Adipocyte (in vitro differentiated cells): ENCODE data around the gene ILKAP.

Experiments used
- DNase-seq: peaks from one replicate; pipeline ENCODE4 v3.0.0-alpha.2; 2015; ENCODE audit warnings: low read depth
- H3K27me3 ChIP-seq: replicated peaks from 2 replicates; pipeline ENCODE4 v1.7.0; 2013; ENCODE audit warnings: mild to moderate bottlenecking, low read length, moderate library complexity; ENCODE audit not compliant: control insufficient read depth, insufficient read depth
- H3K36me3 ChIP-seq: 2 replicates; pipeline ENCODE4 v1.7.0; 2013; ENCODE audit warnings: low read length, mild to moderate bottlenecking, moderate library complexity; ENCODE audit not compliant: control insufficient read depth, insufficient read depth, severe bottlenecking
- H3K4me1 ChIP-seq: 2 replicates; pipeline ENCODE4 v1.7.0; 2013; ENCODE audit warnings: mild to moderate bottlenecking, low read length, moderate library complexity; ENCODE audit not compliant: control insufficient read depth, insufficient read depth
- H3K4me3 ChIP-seq: 2 replicates; pipeline ENCODE4 v1.7.0; 2013; ENCODE audit warnings: mild to moderate bottlenecking, low read length, moderate library complexity
- H3K9ac ChIP-seq: 2 replicates; pipeline ENCODE4 v1.7.0; 2013; ENCODE audit warnings: mild to moderate bottlenecking, low read length, moderate library complexity
- H3K9me3 ChIP-seq: 2 replicates; pipeline ENCODE4 v1.7.0; 2013; ENCODE audit warnings: mild to moderate bottlenecking, low read length, moderate library complexity; ENCODE audit not compliant: control insufficient read depth

Gene ILKAP

GRCh38 chr2:238203094-238203972 lies at the start of gene ILKAP:
Gene ILKAP (minus strand): TSS chr2:238203695. CDS start chr2:238203553, 142 bp downstream.
- Histone ChIP-seq H3K9me3 (no peaks in the 10 kb centered on the region), H3K9ac (peak within 1 kb of the TSS; percentile 95), H3K27me3 (peaks cover 11% of the 10 kb centered on the region), H3K4me1 (peaks cover 21% of the 10 kb centered on the region), H3K36me3 (no peaks in the 10 kb centered on the region), H3K4me3 (peak within 1 kb of the TSS; percentile 94)
- DNase-seq, result peak; percentile 95

DNA sequence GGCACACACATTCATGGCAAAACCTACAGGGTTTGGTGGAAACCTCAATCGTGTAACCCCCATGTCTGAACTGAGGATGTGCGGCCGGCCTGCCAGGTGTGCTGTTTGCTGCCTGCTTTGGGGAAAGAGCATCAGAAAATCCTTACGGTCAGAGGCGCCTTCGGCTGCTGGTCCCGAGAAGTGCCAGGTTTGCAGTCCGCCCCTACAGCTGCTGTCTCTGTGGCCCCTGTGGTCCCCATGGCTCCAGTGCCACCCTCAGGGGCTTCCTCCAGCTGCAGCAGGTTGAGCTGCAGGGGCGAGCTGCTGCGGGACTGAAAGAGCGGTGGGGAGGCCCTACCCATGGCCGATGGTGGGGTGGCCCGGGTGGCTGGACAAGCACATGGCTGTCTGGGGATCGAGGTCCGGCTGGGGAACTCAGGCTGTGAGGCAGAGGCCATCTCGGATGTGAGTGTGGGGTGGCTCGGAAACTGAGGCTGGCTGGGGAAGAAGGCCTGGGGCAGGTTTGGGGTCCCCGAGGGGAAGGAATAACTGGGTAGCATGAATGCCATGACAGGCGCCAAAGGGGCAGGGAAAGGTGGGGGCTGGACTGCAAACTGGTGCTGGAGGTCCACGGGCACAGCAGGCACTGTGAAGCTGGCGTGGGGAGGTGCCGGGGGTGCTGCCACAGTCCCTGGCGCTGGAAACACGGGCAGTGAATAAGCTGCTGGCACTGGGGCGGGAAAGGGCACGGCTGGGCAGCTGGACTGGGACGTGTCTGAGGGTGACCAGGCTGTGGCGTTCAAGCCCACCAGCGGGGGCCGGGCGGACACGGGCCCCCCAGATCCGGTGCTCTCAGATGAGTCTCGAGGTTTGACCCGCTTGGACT lies 49.5 kb upstream of the ILKAP start:
- Histone ChIP-seq H3K36me3 (peaks cover 22% of the 10 kb centered on the region), H3K9me3 (no peaks in the 10 kb centered on the region), H3K4me3 (no peak overlapping the region)

DNA sequence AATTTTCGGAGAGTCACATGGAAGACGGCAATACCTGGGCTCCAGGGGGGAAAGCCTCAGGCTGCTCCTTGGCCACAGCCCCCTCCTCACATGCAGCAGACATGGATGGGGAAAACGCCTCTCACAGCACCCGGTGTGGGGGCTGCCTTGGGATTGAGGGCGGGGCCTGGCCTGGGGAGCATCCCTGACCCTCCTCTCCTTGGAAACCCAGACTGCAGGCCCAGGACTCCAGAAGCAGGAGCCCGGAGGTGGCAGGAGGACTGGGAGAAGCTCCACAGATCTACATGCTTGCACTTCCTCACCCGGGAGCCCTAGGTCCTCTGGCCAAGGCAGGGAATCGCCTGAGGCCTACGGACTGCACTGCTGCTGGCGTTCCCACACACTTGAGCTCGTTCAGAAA lies 48.5 kb upstream of the ILKAP start:
- H3K9me3 ChIP-seq, result no peaks in the 10 kb centered on the region
- H3K4me1 ChIP-seq, result peaks cover under 1% of the 10 kb centered on the region
- H3K27me3 ChIP-seq, result no peaks in the 10 kb centered on the region
- H3K9ac ChIP-seq, result no peak overlapping the region
- no peak for DNase-seq
- H3K4me3 ChIP-seq, result no peak overlapping the region
- H3K36me3 ChIP-seq, result peaks cover 22% of the 10 kb centered on the region

More for the DNA sequence above, 49.5 kb upstream of the ILKAP start:
- H3K4me1 ChIP-seq, result no peaks in the 10 kb centered on the region
- no peaks in the 10 kb centered on the region for H3K27me3 ChIP-seq
- H3K9ac ChIP-seq, result no peak overlapping the region
- DNase-seq, result no peak

- DNase-seq, result no peak
- H3K4me1 ChIP-seq, result peaks cover 3% of the 10 kb centered on the region
- no peaks in the 10 kb centered on the region for H3K9me3 ChIP-seq
- H3K36me3 ChIP-seq, result peaks cover 22% of the 10 kb centered on the region
- H3K4me3 ChIP-seq, result no peak overlapping the region
- H3K9ac ChIP-seq, result no peak overlapping the region
- H3K27me3 ChIP-seq, result no peaks in the 10 kb centered on the region
Measured at GRCh38 chr2:238251331-238251730, 47.8 kb upstream of the ILKAP start.

GRCh38 chr2:238250896-238251295 lies 47.4 kb upstream of the ILKAP start:
- Histone ChIP-seq H3K4me3 (no peak overlapping the region), H3K9ac (no peak overlapping the region), H3K36me3 (peaks cover 22% of the 10 kb centered on the region), H3K4me1 (peaks cover 3% of the 10 kb centered on the region), H3K27me3 (no peaks in the 10 kb centered on the region), H3K9me3 (no peaks in the 10 kb centered on the region)
- DNase-seq, result no peak

GRCh38 chr2:238247841-238248453 lies 44.5 kb upstream of the ILKAP start:
- Histone ChIP-seq H3K4me3 (no peak overlapping the region), H3K9ac (no peak overlapping the region), H3K27me3 (no peaks in the 10 kb centered on the region), H3K9me3 (no peaks in the 10 kb centered on the region), H3K36me3 (peaks cover 13% of the 10 kb centered on the region), H3K4me1 (peaks cover 8% of the 10 kb centered on the region)
- no peak for DNase-seq

GRCh38 chr2:238247002-238247822 lies 43.7 kb upstream of the ILKAP start:
- DNase-seq, result peak; percentile 29
- H3K9ac ChIP-seq, result no peak overlapping the region
- no peak overlapping the region for H3K4me3 ChIP-seq
- H3K4me1 ChIP-seq, result peaks cover 16% of the 10 kb centered on the region
- H3K27me3 ChIP-seq, result no peaks in the 10 kb centered on the region
- no peaks in the 10 kb centered on the region for H3K9me3 ChIP-seq
- H3K36me3 ChIP-seq, result peaks cover 10% of the 10 kb centered on the region

DNA sequence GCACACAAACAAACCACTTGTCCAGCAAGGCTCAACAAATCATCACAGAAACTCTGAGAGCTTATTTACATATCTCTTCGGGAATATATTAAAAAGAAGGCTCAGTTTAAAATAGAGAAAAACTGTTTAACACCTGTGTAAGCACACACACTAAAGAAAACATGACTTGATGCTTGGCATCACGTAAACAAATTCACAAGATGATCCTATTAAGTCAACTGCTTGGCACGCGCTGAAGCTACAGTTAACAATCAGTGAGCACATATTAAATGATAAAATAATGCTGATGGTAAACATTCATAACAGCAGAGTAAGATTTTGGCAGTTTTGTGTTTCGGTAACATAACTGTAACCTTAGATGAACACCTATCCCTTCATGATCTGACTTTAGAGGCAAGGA lies 40.7 kb upstream of the ILKAP start:
- H3K4me1 ChIP-seq, result peaks cover 22% of the 10 kb centered on the region
- H3K4me3 ChIP-seq, result no peak overlapping the region
- peaks cover 2% of the 10 kb centered on the region for H3K36me3 ChIP-seq
- no peaks in the 10 kb centered on the region for H3K27me3 ChIP-seq
- no peak for DNase-seq
- no peak overlapping the region for H3K9ac ChIP-seq
- no peaks in the 10 kb centered on the region for H3K9me3 ChIP-seq

DNA sequence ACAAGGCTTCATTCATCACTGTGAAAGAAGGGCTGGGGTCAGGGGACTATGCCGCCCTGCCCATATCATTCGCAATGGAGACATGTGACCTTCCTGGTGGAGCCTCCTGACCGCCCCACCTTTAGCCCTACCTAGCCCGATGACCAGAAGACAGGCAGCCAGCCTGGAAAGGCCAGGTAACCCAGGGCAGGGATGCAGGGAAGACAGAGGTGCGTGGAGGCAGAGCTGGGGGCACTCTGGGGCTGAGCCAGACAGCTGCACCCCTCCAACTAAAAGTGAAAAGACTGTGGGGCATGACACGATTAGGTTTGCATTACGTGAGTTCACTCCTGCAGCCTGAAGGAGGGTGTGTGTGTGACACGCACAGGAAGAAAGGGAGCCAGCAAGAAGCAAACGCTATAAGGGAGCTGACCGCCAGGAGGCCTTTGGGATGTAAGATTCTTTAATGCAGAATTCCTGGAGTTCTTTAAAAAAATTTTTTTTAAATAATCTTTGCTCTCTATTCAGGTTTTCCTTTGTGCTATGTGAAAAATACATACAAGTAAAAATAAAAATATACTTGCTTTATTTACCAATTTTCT lies 40.1 kb upstream of the ILKAP start:
- H3K4me1 ChIP-seq, result peaks cover 22% of the 10 kb centered on the region
- H3K36me3 ChIP-seq, result peaks cover 2% of the 10 kb centered on the region
- H3K9me3 ChIP-seq, result no peaks in the 10 kb centered on the region
- H3K27me3 ChIP-seq, result peaks cover 5% of the 10 kb centered on the region
- DNase-seq, result no peak
- H3K4me3 ChIP-seq, result no peak overlapping the region
- no peak overlapping the region for H3K9ac ChIP-seq

DNA sequence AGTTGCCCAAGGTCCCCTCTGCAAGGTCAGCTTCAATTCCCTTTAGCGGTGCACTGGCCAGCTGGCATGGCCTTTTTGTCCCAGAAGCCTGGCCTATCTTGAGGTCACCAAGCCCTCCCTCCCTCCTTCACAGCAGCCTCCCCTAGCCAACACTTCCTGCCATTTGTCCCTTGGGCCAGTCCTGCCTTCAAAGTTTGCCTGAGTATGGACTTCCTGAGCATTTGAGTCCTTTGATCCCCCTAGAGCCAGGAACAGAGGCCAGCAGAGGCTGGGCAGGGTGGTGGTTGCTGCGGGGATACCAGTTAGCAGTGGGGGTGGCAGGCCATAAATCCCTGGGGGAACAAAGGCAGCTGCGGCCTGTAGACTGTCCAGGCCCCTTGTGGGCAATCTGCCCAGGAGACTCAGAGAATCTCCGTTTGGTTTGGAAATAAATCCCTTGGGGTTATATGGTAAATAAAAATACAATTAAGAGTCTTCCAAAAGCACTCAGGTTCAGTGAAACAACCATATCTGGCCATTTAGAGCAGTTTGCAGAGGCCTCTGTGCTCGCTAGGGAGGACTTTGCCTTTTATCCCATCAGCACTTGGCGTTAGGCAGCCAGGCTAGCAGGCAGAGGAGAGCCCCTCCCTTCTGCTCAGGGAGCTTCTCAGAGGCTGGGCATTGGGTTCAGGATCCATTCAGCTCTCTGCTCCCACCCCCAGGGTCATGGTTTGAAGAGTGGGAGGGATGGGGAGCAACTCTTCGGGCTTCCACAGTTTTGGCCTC lies 39.4 kb upstream of the ILKAP start:
- no peak for DNase-seq
- Histone ChIP-seq H3K4me3 (no peak overlapping the region), H3K9me3 (no peaks in the 10 kb centered on the region), H3K9ac (no peak overlapping the region), H3K27me3 (peaks cover 12% of the 10 kb centered on the region), H3K4me1 (peaks cover 22% of the 10 kb centered on the region), H3K36me3 (peaks cover 2% of the 10 kb centered on the region)
